GM21447 (cell line): ENCODE results near the gene TEX55.
"Not testable (repeated sequence)": the region's sequence is repeated elsewhere in the genome, so short reads cannot be mapped to it uniquely, and the experiment has no call there.

Source experiments
- ATAC-seq: cut with Tn5 transposase; IDR thresholded peaks from one replicate; pipeline ENCODE4 v1.9.1; 2021; ENCODE audit not compliant: unreplicated experiment

TEX55 gene

DNA sequence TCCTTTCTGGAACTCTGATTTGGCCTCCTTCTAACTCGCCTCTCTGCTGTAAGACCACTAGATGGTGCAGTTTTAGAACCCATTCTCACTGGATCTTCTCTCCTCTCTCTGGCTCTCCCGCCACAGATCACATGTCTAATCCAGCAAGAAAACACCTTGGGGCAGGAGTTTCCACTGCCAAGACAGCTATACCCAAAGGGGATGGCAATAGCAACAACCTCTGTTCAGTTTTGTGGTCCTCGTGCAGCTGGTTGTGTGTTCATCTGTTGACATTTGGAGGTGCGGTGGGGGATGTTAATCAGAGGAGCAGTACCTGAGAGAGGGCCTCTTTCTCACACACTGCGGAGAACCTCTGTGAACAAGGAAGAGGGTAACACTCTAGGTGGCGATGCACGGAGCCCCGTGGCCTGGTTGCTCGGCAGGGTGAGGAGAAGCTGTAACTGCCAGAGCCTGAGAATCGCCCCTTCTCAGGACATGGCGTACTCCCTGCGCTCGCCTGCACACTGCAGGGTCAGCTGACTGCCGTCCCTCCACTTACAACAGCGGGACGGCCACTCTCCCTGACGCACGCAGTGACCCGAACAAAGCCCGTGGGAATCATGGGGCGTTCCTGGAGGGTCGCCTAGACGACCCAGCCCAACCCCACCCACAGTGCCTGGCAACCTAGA is at the start of gene TEX55:
Gene TEX55 (plus strand): TSS at position 666 of the 668 bp plus-strand sequence. CDS start 25 bp downstream, outside the sequence.
- ATAC-seq: peak; percentile 66

DNA sequence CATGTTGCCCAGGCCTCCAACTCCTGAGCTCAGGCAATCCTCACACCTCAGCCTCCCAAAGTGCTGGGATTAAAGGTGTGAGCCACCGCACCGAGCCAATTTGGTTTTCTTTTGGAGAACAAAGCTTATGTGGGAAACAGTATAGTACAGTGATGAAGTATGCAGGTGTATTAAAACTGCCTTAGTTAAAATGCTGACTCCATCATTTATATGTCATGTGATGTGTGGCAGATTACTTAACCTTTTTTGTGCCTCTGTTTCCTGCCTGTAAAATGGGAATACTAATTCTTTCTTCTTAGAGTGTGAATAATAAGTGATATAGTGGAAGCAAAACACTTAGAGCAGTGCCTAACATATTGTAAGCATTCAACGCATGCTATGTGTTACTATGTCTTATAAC is 48.0 kb upstream of the TEX55 start:
- ATAC-seq: no peak

DNA sequence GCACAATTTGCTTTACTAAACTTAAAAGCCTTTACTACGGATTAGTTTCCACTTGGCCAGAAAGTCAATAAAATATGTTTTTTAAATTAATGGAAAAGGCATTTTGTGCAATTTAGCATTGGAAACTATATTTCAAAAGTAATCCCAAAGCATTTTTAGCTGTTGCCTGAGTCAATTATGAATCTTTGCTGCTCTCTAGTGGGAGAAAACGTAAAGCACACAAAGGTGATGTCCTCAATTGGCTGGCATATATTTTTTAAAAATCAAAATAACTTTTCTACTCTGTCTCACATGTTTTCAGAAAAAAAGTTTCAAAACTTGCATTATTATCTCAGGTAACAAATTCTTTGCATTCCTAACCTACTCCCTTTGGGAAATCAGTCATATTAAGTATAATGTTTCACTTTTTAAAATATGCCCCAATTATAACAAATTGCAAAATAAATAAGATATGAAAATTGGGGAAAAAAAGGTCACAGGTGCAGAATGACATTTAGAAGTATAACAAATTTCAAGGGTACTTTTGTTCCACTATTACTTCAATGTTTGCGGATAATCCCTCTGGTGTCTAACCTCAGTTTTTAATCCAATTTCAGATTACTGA is 47.2 kb upstream of the TEX55 start:
- ATAC-seq: no peak

DNA sequence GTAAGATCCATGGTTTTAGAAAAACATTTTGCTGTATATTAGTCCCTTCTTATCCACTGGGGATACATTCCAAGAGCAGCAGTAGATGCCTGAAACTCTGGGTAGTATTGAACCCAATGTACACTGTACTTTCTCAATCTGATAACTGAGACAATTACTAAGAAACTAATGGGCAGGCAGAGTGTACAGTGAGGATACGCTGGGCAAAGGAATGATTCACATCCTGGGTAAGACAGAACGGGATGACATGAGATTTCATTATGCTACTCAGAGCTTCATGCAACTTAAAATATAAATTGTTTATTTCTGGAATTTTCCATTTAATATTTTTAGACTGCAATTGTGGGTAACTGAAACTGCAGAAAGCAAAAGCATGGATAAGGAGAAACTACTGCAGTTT is 46.2 kb upstream of the TEX55 start:
- no peak for ATAC-seq

DNA sequence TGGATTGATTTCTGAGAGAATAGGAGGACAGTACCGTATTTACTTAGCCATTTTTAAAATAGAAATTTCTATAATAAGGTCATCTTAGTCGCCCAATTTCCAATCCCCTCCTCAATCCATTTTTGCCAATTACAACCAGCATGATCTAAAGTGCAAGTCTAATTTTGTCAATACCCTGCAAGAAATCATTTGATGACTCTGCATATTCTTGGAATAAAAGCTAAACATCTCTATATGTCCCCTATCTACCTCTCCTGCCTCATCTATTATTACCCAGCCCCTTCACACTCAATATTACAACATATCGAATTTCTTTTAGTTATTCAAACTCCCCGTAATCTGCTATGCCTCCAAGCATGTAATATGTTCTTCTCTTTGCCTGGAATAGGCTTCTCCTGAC is 41.9 kb upstream of the TEX55 start:
- ATAC-seq: no peak

DNA sequence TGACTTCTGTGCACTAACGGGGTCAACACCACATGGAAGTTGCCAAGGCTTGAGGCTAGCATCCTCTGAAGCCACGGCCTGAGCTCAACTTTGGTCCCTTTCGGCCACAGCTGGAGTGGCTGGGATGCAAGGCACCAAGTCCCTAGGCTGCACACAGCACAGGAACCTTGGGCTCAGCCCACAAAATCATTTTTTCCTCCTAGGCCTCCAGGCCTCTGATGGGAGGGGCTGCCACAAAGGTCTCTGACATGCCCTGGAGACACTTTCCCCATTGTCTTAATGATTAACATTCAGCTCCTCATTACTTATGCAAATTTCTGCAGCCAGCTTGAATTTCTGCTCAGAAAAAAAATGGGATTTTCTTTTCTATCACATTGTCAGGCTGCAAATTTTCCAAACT is 27.6 kb upstream of the TEX55 start:
- not testable (repeated sequence) for ATAC-seq

DNA sequence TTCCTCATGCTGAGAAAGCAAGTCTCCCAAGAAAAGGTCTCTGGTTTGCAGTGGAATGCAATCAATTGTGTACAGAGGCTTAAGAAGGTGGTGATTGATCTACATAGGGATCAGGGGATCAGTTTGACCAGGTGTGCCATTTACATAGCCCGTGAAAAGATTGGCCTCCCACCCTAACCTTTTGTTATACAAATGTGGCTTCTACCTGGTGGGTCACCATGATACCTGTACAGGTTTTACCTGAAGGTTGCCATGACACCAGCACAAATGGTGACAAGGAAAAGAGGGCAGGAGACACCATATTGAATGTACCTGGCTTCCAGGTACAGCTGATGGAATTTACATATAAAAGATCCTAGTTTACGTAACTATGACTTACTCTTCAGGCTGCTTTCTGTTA is 25.5 kb upstream of the TEX55 start:
- no peak for ATAC-seq

DNA sequence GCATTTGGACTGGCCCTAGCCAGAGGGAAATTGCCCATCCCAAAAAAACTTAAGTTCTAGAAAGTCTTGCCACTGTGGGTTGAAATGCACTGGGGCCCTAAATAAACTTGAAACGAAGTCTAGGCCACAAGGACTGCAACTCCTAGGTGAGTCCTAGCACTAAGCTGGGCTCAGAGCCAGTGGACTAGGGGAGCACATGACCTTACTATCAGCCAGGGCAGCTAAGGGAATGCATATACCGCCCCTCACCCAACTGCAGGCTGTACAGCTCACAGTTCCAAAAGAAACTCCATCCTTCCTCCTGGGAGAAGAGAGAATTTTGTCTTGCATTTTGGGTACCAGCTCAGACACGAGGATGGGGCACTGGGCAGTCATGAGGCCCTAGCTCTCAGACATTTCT is 23.6 kb upstream of the TEX55 start:
- ATAC-seq: no peak

DNA sequence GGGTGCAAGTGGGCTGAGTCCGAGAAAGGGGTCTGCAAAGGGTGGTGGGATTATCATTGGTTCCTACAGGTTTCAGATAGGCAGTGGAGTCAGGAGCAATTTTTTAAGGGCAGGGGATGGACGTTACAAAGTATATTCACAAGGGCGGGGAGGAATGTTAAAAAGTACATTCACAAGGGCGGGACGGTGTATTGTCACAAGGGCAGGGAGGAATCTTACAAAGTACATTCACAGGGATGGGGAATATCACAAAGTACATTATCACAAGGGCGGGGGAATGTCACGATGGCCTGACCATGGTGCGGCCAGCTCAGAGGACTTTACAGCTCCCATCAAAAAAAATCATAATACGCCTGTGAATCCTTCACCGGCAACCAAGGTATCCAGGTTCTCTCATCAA is 20.6 kb upstream of the TEX55 start:
- no peak for ATAC-seq

DNA sequence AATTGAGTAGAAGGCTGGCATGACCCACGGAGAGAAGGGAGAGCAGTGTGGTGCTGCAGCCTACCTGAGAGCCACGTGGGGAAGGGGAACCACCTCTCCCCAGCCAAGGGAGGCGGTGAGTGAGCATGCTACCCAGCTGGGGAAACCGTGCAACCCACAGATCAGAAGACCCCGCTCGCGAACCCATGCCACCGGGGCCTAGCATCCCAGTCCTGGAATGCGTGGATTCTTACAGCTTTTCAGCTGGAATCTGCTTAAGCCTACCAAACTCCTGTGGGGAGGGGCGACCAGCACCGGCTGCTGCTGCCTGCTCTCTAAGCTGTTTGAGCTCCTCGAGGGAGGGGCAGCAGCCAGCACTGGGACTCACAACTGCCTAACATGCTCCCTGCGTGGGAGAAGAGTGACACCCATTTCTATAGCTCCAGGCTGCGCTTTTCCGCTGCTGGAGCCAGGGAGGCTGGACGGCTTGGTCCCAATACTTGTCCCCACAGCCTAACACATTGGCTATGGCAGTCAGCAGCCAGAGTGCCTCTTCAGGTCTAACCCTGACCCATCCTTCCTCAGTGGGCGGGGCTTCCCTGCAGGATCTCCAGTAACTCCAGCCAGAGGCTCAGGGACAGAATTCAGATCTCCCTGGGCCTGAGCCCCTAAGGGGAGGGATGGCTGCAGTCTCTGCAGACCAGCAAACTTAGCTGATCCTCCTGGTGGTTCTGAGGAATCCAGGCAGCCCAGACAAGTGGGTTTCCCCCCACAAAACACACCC is 20.0 kb upstream of the TEX55 start:
- no peak for ATAC-seq

DNA sequence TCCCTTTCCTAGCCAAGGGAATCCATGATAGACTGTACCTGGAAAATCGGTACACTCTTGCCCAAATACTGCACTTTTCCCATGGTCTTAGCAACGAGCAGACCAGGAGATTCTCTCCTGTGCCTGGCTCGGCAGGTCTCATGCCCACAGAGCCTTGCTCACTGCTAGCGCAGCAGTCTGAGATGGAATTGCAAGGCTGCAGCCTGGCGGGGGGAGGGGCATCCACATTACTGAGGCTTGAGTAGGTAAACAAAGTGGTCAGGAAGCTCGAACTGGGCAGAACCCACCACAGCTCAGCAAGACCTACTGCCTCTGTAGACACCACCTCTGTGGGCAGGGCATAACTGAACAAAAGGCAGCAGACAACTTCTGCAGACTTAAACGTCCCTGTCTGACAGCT is 15.7 kb upstream of the TEX55 start:
- not testable (repeated sequence) for ATAC-seq

DNA sequence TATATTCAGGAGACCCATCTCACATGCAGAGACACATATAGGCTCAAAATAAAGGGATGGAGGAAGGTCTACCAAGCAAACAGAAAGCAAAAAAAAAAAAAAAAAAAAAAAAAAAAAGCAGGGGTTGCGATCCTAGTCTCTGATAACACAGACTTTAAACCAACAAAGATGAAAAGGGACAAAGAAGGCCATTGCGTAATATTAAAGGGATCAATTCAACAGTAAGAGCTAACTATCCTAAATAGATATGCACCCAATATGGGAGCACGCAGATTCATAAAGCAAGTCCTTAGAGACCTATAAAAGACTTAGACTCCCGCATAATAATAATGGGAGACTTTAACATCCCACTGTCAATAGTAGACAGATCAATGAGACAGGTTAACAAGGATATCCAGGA is 13.7 kb upstream of the TEX55 start:
- ATAC-seq: not testable (repeated sequence)

DNA sequence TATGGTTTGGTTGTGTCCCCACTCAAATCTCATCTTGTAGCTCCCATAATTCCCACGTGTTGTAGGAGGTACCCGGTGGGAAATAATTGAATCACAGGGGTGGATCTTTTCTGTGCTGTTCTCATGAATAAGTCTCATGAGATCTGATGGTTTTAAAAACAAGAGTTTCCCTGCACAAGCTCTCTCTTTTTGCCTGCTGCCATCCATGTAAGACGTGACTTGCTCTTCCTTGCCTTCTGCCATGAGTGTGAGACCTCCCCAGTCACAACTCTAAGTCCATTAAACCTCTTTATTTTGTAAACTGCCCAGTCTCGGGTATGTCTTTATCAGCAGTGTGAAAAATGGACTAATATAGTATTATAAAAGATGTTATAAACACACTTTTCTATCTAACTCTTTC is 6.6 kb upstream of the TEX55 start:
- not testable (repeated sequence) for ATAC-seq

DNA sequence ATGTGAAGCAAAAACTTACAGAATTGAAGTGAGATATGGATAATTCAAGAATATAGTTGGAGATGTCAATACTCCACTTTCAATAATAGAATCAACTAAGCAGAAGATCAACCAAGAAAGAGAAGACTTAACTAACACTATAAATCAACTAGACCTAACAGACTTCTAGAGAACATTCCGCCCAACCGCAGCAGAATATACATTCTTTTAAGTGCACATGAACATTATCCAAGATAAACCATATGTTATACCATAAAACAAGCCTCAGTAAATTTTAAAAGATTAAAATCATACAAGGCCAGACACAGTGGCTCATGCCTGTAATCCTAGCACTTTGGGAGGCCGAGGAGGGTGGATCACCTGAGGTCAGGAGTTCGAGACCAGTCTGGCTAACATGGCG is 5.5 kb upstream of the TEX55 start:
- ATAC-seq: no peak

DNA sequence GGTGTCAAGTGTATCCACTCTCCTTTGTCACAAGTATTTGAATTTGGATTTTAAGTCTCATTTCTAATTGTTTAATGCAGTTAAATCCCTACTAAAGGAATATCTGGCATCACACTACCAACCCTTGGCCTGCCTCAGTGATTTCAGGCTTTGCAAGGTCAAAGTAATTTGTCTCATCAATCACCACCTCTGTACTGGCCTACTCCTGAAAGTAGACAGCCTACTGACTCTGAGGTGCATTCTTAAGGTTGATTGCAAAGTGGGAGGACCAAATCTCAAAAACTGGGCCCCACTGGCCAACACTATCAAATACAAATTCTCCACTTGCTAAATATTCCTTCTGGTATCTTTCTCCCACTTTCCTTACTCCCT is 851 bp upstream of the TEX55 start:
- peak; percentile 32 for ATAC-seq

DNA sequence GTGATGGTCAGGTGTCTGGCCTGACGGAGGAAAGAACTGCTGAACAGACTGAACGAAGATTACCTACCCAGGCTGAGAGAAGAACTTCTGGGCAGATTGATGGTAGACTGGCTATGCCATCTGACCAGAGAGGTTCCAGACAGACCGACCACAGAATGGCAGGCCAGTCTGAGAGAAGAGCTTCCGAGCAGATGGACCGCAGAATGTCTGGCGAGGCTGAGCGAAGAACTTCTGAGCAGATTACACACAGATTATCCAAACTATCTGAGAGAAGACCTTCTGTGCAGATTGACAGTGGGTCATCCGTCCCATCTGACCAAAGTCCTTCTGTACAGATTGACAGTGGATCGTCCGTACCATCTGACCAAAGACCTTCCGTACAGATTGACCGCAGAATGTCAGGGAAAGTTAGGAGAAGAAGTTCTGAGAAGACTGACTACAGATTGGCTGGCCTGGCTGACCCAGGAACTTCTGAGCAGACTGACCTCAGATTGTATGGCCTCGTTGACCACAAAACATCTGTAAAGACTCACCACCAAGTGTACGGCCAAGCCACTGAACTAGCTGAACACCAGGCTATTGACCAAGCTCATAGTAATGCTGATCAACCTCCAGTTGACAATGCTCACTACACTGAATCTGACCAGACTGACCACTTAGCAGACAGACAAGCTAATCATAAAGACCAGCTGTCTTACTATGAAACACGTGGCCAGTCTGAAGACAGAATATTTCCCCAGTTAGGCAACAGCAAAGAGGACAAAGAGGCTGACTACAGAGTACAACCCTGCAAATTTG is 812 bp downstream of the TEX55 start:
- no peak for ATAC-seq

DNA sequence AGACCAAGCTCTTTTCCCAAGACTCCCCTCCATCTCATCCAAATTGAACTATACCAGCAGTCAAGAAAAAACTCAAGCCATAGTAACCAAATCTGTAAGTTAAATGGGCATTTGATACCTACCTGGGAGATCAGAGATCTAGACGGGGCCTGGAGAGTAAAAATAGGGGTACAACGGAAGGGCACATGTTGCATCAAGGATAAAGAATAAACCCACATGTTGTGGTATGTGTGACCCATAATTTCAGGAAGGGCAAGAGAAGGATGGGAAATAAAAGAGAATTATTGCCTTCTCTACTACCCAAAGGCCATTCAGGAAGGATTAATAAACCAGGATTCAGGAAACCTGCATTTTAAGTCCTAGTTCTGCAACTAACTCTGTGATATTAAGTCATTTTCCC is 1.5 kb downstream of the TEX55 start:
- no peak for ATAC-seq

DNA sequence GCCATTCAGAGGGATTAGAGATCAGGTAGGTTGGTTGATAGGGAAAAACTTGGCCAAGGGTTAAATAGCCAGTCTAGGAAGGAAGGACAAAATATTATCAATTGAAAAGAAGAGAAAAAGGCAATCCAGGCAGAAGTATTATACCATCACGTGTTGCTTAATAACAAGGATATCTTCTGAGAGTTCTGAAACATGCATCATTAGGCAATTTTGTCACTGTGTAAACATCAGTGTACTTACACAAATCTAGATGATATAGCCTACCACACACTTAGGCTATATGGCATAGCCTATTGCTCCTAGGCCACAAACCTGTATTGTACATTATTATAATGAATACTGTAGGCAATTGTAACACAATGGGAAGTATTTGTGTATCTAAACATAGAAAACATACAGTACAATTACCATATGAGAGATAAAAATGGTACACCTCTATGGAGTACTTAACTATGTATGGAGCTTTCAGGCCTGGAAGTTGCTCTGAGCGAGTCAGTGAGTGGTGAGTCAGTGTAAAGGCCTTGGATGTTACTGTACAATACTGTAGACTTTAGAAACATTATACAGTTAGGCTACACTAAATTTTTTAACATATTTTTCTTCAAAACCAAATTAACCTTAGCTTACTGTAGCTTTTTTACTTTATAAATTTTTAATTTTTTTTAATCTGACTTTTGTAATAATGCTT is 2.7 kb downstream of the TEX55 start:
- ATAC-seq: no peak

DNA sequence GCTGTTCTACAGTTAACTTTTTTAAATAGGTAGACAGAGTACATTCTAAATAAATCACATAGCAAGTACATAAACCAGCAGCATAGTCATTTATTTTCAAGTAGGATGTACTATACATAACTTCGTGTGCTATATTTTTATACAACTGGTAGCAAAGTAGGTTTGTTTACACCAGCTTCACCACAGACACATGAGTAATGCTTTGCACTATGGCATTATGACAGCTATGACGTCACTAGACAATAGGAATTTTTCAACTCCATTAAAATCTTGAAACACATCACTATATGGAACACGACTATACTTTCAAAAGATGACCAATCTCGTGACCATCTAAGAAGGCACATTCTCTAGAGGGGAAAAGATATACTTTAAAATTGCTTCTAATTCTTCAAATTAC is 3.5 kb downstream of the TEX55 start:
- no peak for ATAC-seq

DNA sequence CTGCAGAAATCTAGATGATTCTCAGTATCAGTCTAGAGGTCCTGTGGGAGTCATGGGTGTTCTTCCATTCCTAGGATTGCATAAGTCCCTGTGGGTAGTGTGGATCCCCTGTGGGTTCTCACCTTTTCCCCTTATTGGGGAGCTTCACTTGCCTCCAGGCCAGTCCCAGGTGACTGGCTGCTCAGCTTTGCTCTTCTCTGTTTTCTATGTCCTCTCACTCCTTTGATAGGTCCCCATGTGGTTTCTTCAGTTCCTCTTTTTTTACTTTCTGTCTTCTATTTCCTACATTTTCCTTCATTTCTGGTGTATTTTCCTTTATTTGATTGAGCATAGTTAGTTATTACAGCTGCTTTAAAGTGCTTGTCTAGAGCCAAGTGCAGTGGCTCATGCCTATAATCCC is 10.9 kb downstream of the TEX55 start:
- no peak for ATAC-seq

DNA sequence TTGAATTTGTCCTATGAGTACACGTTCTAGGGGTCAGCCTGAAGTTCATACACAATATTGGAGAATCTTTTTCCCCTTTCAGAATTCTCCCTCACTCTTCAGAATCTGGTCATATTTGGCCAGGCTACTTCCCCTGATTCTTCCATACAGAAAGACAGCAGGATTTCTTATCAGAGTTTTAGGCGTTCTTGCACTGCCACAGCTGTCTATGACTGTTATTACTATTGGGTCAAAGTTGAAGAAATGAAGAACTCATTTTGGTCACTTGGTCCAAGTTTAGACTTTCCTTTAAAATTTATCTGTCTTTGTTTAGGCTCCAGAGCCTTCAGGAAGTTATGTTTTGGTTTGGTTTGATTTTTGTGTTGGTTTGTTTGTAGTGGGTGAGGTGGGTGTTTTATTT is 12.0 kb downstream of the TEX55 start:
- ATAC-seq: no peak
